C4-2B (cell line): ENCODE data around the gene BABAM2.

ENCODE experiments used
- ZFX ChIP-seq: fragments of 450-650 bp; IDR thresholded peaks from 2 replicates; pipeline ENCODE4 v1.6.1; 2017
- TF ChIP-seq, protein P1 (sequence below): fragments of 450-650 bp; conservative IDR thresholded peaks from 2 replicates; pipeline ENCODE4 v1.5.1; 2017; ENCODE audit warnings: mild to moderate bottlenecking

DNA sequence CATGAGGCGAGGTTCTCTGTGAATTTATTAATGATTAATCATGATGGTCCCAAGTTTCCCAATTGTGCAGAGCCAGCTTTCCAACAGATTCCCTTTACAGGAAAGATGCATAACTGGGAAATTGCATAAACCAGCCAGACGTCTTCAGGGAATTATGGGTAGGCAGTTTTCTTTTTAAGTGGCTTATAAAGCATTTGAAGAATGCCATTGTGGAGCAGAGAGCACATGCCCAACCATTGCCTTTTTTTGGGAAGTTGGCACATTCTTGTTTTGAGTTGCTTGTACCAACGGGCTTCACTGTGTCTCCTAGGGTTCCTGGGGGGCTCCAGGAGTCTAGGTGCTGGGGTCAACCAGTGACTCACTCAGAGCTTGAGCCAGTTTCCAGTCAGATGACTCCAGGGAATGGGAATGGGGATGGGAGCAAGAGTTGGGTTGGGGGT lies 270.5 kb downstream of the BABAM2 start:
- TF ChIP-seq, protein P1, sequence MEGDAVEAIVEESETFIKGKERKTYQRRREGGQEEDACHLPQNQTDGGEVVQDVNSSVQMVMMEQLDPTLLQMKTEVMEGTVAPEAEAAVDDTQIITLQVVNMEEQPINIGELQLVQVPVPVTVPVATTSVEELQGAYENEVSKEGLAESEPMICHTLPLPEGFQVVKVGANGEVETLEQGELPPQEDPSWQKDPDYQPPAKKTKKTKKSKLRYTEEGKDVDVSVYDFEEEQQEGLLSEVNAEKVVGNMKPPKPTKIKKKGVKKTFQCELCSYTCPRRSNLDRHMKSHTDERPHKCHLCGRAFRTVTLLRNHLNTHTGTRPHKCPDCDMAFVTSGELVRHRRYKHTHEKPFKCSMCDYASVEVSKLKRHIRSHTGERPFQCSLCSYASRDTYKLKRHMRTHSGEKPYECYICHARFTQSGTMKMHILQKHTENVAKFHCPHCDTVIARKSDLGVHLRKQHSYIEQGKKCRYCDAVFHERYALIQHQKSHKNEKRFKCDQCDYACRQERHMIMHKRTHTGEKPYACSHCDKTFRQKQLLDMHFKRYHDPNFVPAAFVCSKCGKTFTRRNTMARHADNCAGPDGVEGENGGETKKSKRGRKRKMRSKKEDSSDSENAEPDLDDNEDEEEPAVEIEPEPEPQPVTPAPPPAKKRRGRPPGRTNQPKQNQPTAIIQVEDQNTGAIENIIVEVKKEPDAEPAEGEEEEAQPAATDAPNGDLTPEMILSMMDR: no peak
- no peak for TF ChIP-seq ZFX
